Measurements from ENCODE around the gene NLRP6. TPM values are rescaled to one million over a fixed set of nuclear protein-coding genes. Genes with fewer than 3 reads are reported as not detected.

The NLRP6 gene
- total and polyA plus RNA-seq, 2 of the 4 experiments (the other 2 are of a cell fraction): not detected

DNA sequence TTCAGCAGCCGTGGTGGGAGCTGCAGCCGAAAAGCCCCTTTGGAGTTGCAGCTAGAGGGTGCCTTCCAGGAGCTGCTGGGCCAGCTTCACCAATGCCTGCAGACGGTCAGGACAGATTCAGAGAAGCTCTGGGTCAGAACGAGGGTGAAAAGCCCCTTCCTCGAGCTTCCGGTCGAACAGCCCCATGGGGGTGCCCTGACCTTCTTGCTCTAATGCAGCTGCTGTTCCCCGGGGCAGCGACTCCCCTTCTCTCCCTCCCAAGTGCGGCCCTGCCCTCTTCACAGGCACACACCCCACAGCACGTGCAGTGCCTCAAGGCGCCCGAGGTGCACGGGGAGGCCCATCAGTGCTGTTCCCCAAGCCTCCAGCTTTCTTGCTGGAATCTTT lies 52.1 kb downstream of the NLRP6 start:
- no peak overlapping the region for H3K27ac ChIP-seq (ENCODE audit: insufficient read depth, low read length)
- no peak overlapping the region for H4K5ac ChIP-seq (ENCODE audit: low read depth, low read length)
- no peak overlapping the region for H4K91ac ChIP-seq (ENCODE audit: insufficient read depth, low read depth, low read length)
- H2AK5ac ChIP-seq (ENCODE audit: low read depth, low read length): no peak overlapping the region
- no peak overlapping the region for H2BK15ac ChIP-seq (ENCODE audit: low read depth, low read length)
- in situ Hi-C loops (cut with MboI; ENCODE audit: low sequenced_read_pairs): no loop called here
- H3K4ac ChIP-seq (ENCODE audit: low read depth, low read length): no peak overlapping the region
- no peak overlapping the region for H3K56ac ChIP-seq (ENCODE audit: extremely low read depth, insufficient read depth, low read length)
- CTCF ChIA-PET: no interaction called here
- POLR2A ChIA-PET (ENCODE audit: unreplicated experiment): no interaction called here
- H4K20me1 ChIP-seq (ENCODE audit: insufficient read depth, low read length): no peaks in the 10 kb centered on the region
- dilution Hi-C loops (cut with HindIII; ENCODE audit: low sequenced_read_pairs, unreplicated experiment): no loop called here
- no peak overlapping the region for H2BK5ac ChIP-seq (ENCODE audit: low read depth, low read length, poor library complexity, severe bottlenecking)
- H3K4me3 ChIP-seq (ENCODE audit: insufficient read depth, low read depth, low read length): no peak overlapping the region
- DNase-seq: no peak
- no peak for ATAC-seq (ENCODE audit: low read depth)
- no peak overlapping the region for H2BK120ac ChIP-seq (ENCODE audit: low read depth, low read length)
- no peak overlapping the region for H3K18ac ChIP-seq (ENCODE audit: low read depth, low read length)
- H2AFZ ChIP-seq (replicated peaks; ENCODE audit: low read length, poor library complexity): peak overlapping the region; percentile 16
- no peak overlapping the region for H4K8ac ChIP-seq (ENCODE audit: low read depth in 2 of 2, low read length in 2 of 2)
- H3K4me1 ChIP-seq (ENCODE audit: control insufficient read depth, insufficient read depth, low read length): peaks cover 7% of the 10 kb centered on the region
- H3K36me3 ChIP-seq (ENCODE audit: control insufficient read depth, insufficient read depth, low read length): no peaks in the 10 kb centered on the region
- no peaks in the 10 kb centered on the region for H3K79me1 ChIP-seq (ENCODE audit: low read depth in 1 of 2, low read length in 2 of 2)
- H3K4me2 ChIP-seq (ENCODE audit: low read depth, low read length): no peak overlapping the region
- H2BK20ac ChIP-seq (ENCODE audit: low read depth, low read length): no peak overlapping the region
- no TSS peak for BruUV-seq (replicated peaks)
- no peak overlapping the region for H3K14ac ChIP-seq (replicated peaks; ENCODE audit: low read depth, low read length)
- no peaks in the 10 kb centered on the region for H3K9me3 ChIP-seq (ENCODE audit: control insufficient read depth, insufficient read depth, low read length)
- H3K9me1 ChIP-seq (ENCODE audit: insufficient read depth, low read length): no peaks in the 10 kb centered on the region
- no peaks in the 10 kb centered on the region for H3K27me3 ChIP-seq (ENCODE audit: control insufficient read depth, insufficient read depth, low read length)
- TF ChIP-seq SMC3 (IDR thresholded peaks at IDR 0.05; ENCODE audit: low read depth, low read length): no peak
- intact Hi-C loops (cut with micrococcal nuclease): no loop called here
- 83% methylated on average over 6 of the region's 14 CpGs; no CpG with 5 or more reads in 1 of the 2 experiments for WGBS, 2 experiments (ENCODE audit: extremely low coverage in 2 of 2, insufficient read length in 1 of 2)
- no peak overlapping the region for H3K9ac ChIP-seq (ENCODE audit: low read depth, low read length)
- H3K23ac ChIP-seq (ENCODE audit: low read depth, low read length): no peak overlapping the region
- no peak overlapping the region for H2AK9ac ChIP-seq (replicated peaks; ENCODE audit: low read depth, low read length, poor library complexity)
